Spleen (tissue), 11 donors: ENCODE results near the gene C2CD2. TPM values are rescaled to one million over a fixed set of nuclear protein-coding genes. Genes with fewer than 3 reads are reported as not detected.

Experiments
- DNase-seq: peaks from one replicate; pipeline ENCODE4 v3.0.0-alpha.2; 2020
- H3K27ac ChIP-seq, 8 donors: fragments of 200-600 bp; sonication (generic) in 7 of 8; 1 replicate in 4 of 8; 2 replicates in 4 of 8; pipeline versions ENCODE4 v1.5.0 to v1.8.0; 2016 to 2021; ENCODE audit warnings: inconsistent platforms in 4 of 8, mild to moderate bottlenecking in 4 of 8, moderate library complexity in 1 of 8
- H3K27me3 ChIP-seq, 7 donors: fragments of 200-600 bp; sonication (generic) in 6 of 7; replicated peaks in 1 of 7; 1 replicate in 4 of 7; 2 replicates in 3 of 7; pipeline versions ENCODE4 v1.5.0 to v1.8.0; 2016 to 2021; ENCODE audit warnings: inconsistent platforms in 3 of 7, mild to moderate bottlenecking in 1 of 7
- H3K36me3 ChIP-seq, 6 donors: fragments of 200-600 bp; sonication (generic) in 5 of 6; 1 replicate in 4 of 6; 2 replicates in 2 of 6; pipeline versions ENCODE4 v1.5.0 to v1.8.0; 2016 to 2021; ENCODE audit warnings: inconsistent platforms in 2 of 6
- H3K4me1 ChIP-seq, 6 donors: fragments of 200-600 bp; sonication (generic) in 5 of 6; 1 replicate in 3 of 6; 2 replicates in 3 of 6; pipeline versions ENCODE4 v1.5.0 to v1.8.0; 2016 to 2021; ENCODE audit warnings: inconsistent platforms in 3 of 6
- H3K4me3 ChIP-seq, 8 donors: fragments of 200-600 bp; sonication (generic) in 7 of 8; 1 replicate in 4 of 8; 2 replicates in 4 of 8; pipeline versions ENCODE4 v1.5.0 to v1.8.0; 2016 to 2021; ENCODE audit warnings: inconsistent platforms in 4 of 8, mild to moderate bottlenecking in 4 of 8, moderate library complexity in 2 of 8
- H3K9me3 ChIP-seq, 8 donors: fragments of 200-600 bp; sonication (generic) in 7 of 8; 1 replicate in 4 of 8; 2 replicates in 4 of 8; pipeline versions ENCODE4 v1.5.0 to v1.8.0; 2016 to 2021; ENCODE audit warnings: inconsistent platforms in 4 of 8
- CTCF ChIP-seq, 11 experiments: fragments of 200-600 bp in 7 of 11; fragments of 450-650 bp in 4 of 11; sonication (generic) in 4 of 11; IDR thresholded peaks in 8 of 11; conservative IDR thresholded peaks in 3 of 11; 1 replicate in 7 of 11; 2 replicates in 4 of 11; pipeline versions ENCODE4 v1.4.0 to v1.8.0; 2016 to 2021; ENCODE audit warnings: antibody characterized with exemption in 11 of 11, inconsistent platforms in 4 of 11, mild to moderate bottlenecking in 1 of 11
- POLR2A ChIP-seq, 3 donors: fragments of 450-650 bp; IDR thresholded peaks; one replicate each; pipeline ENCODE4 v1.5.1; 2017; ENCODE audit warnings: antibody characterized with exemption in 3 of 3, mild to moderate bottlenecking in 1 of 3
- POLR2AphosphoS5 ChIP-seq, 3 donors: sonication (generic); formaldehyde crosslinking; IDR thresholded peaks; one replicate each; pipeline ENCODE4 v1.5.1; 2017; ENCODE audit warnings: antibody characterized with exemption in 3 of 3
- WGBS, 5 donors: extraction: QIAGEN DNeasy Blood & Tissue Kit in 3 of 5; methylation state at CpG; one replicate each; pipeline versions ENCODE4 v1.1.5 to v1.1.7; 2013 to 2018; 5-methylcytosine and 5-hydroxymethylcytosine counted together
- intact Hi-C: fragments of 100-400 bp; cut with DNase I; formaldehyde crosslinking; loops from one replicate; pipeline ENCODE4 v1.15.0; 2023; ENCODE audit warnings: low total_unique reads
- polyA plus RNA-seq, 3 donors: library from polyadenylated mRNA; stranded (reverse); fragments of 200-250 nt; gene quantifications; one replicate each; pipeline ENCODE4 v1.2.1, GENCODE V29; 2013
- total RNA-seq, 7 donors: library from RNA; depleted of rRNA in 3 of 7; stranded (reverse); fragments of >200 nt in 3 of 7; fragmentation: NEBNext Ultra II Directional in 4 of 7; extraction: Animal tissue kit (Norgen Biotek cat#: 25700) in 4 of 7; gene quantifications; one replicate each; pipeline versions ENCODE4 v1.1.0 to v1.2.1, GENCODE V29; 2016 to 2021
- donor health status: healthy with polysubstance abuse.
- donor health status: DM: no; HTN: no; CAD: no; lungs with moderate emphysema.
- donor health status: DM: no; HTN: no; CAD: no.
- donor health status: Bipolar disorder and iron deficiency.
- donor health status: healthy.
- donor health status: DM: no; HTN: no; CAD: no.
- donor health status: DM: yes; HTN: yes; CAD: no.

The C2CD2 gene
- total and polyA plus RNA-seq, 10 donors, result 12.9 to 163 (median 98.9) TPM

GRCh38 chr21:41948901-41949300, 4.9 kb downstream of the C2CD2 start:
- DNase-seq, result peak; percentile 53
- Histone ChIP-seq H3K27me3 (peaks cover 0 to 14% (median 8%) of the 10 kb centered on the region in 7 donors), H3K27ac (peak overlapping the region in 6 of 8 donors; percentile 22 to 77 (median 70)), H3K9me3 (no peaks in the 10 kb centered on the region), H3K36me3 (no peaks in the 10 kb centered on the region), H3K4me3 (no peak overlapping the region), H3K4me1 (peaks cover 6 to 77% (median 38%) of the 10 kb centered on the region in 6 donors)
- intact Hi-C loops, result no loop called here
- 90 to 96% (median 91%) methylated on average over 10 to 11 of the region's 11 CpGs for WGBS, 5 donors
- TF ChIP-seq POLR2AphosphoS5 (IDR thresholded peaks at IDR 0.05) (peak in 1 of 3 donors; percentile 29), POLR2A (IDR thresholded peaks at IDR 0.05) (no peak)

DNA sequence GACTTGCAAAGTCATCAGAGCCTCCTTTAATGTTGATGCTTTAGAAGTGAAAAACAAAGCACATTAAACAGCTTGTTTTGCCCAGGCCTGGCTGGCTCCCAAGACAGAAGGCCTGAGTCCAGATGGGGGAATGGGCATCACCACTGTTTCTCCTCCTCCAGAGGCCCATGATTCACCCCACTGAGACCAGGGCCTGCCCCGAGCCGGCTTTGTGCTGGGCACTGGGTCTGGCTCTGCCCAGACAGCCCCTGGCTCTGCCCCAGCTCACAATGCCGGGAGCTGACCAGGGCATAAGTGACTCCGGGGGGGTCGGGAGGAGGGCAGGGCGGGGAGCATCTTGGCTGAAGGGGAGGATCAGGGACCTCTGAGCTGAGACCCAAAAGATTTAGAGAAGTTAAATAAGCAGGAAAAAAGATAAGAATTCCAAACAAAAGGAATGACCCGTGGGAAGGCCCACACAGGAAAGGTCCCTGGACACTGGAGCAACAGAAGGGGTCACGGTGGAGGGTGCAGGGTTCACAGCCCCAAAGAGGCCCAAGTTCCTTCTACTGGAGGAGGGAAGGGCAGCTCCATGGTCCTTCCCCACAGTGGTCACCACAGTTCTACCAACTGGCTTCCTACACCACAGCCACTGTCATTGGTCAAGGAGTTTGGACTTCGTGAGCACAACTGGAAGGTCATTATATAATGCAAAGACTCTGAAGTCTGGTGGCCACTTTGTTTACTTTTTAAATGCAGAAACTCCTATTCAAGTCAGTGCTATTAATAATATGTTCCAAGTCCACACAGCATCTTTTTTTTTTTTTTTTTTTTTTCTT, 5.5 kb downstream of the C2CD2 start:
- peak; percentile 77 for DNase-seq
- H3K4me3 ChIP-seq, result peak overlapping the region in 1 of 8 donors; percentile 25
- peak in 2 of 3 donors; percentile 32 to 44 for TF ChIP-seq POLR2AphosphoS5 (IDR thresholded peaks at IDR 0.05)
- TF ChIP-seq CTCF (IDR thresholded peaks at IDR 0.05 in 8 of 11, conservative IDR thresholded peaks at IDR 0.05 in 3 of 11), result no peak
- TF ChIP-seq POLR2A (IDR thresholded peaks at IDR 0.05), result no peak

GRCh38 chr21:41945982-41946381, 7.8 kb downstream of the C2CD2 start:
- intact Hi-C loops, result no loop called here
- DNase-seq, result no peak
- Histone ChIP-seq H3K4me3 (no peak overlapping the region), H3K27me3 (no peaks in the 10 kb centered on the region), H3K9me3 (no peaks in the 10 kb centered on the region), H3K36me3 (peaks cover 0 to 11% (median 0%) of the 10 kb centered on the region in 6 donors), H3K27ac (peak overlapping the region in 3 of 8 donors; percentile 8 to 44 (median 23)), H3K4me1 (peaks cover 0 to 57% (median 22%) of the 10 kb centered on the region in 6 donors)
- 76 to 84% (median 82%) methylated on average over 8 of the region's 8 CpGs for WGBS, 5 donors
- TF ChIP-seq POLR2A (IDR thresholded peaks at IDR 0.05) (no peak), CTCF (IDR thresholded peaks at IDR 0.05 in 8 of 11, conservative IDR thresholded peaks at IDR 0.05 in 3 of 11) (no peak), POLR2AphosphoS5 (IDR thresholded peaks at IDR 0.05) (no peak)

More for the DNA sequence above, 5.5 kb downstream of the C2CD2 start:
- Histone ChIP-seq H3K27ac (peak overlapping the region; percentile 29 to 77 (median 60)), H3K4me1 (peaks cover 6 to 80% (median 37%) of the 10 kb centered on the region in 6 donors), H3K9me3 (no peaks in the 10 kb centered on the region), H3K36me3 (no peaks in the 10 kb centered on the region), H3K27me3 (peaks cover 0 to 10% (median 5%) of the 10 kb centered on the region in 7 donors)
- intact Hi-C loops, result no loop called here
- WGBS, 5 donors, result 44 to 84% (median 63%) methylated on average over 9 of the region's 9 CpGs

DNA sequence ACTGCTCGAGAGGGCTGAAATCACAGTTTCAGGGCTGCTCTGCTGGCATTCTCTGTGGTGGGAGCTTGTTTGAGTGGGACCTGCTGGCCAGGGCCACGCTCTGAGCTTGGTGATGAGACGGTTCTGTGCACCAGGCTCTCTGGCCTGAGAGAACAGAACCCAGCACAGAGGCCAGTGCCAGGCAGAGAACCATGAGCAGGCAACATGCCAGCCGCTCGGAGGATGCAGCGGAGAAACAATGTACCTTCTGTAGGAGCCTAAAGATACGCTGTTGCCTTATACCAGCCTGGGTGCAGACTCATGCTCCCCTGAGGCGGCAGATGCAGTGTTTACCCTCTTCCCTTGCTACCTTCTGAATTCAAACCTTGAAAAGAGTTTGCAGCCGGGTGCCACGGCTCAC, 10.0 kb downstream of the C2CD2 start:
- Histone ChIP-seq H3K4me3 (no peak overlapping the region), H3K27ac (peak overlapping the region in 1 of 8 donors; percentile 17), H3K27me3 (no peaks in the 10 kb centered on the region), H3K36me3 (peaks cover 0 to 26% (median 0%) of the 10 kb centered on the region in 6 donors), H3K4me1 (peaks cover 0 to 46% (median 15%) of the 10 kb centered on the region in 6 donors), H3K9me3 (no peaks in the 10 kb centered on the region)
- intact Hi-C loops, result no loop called here
- 80 to 88% (median 83%) methylated on average over 7 to 10 of the region's 10 CpGs for WGBS, 5 donors
- DNase-seq, result peak; percentile 52
- no peak for TF ChIP-seq CTCF (IDR thresholded peaks at IDR 0.05 in 8 of 11, conservative IDR thresholded peaks at IDR 0.05 in 3 of 11)
- TF ChIP-seq POLR2AphosphoS5 (IDR thresholded peaks at IDR 0.05), result no peak
- no peak for TF ChIP-seq POLR2A (IDR thresholded peaks at IDR 0.05)
